NT2/D1 (cell line): ENCODE results near the gene AKAP6.

Experiments
- SUZ12 ChIP-seq: IDR thresholded peaks from 2 replicates; pipeline ENCODE4 v1.6.1; 2011; ENCODE audit not compliant: insufficient read length, insufficient read depth; ENCODE audit errors: extremely low read depth
- YY1 ChIP-seq: IDR thresholded peaks from 2 replicates; pipeline ENCODE4 v1.6.1; 2011; ENCODE audit not compliant: insufficient read length, insufficient read depth
- ZNF274 ChIP-seq: IDR thresholded peaks from 2 replicates; pipeline ENCODE4 v1.6.1; 2011; ENCODE audit warnings: mild to moderate bottlenecking, low read depth, low read length

DNA sequence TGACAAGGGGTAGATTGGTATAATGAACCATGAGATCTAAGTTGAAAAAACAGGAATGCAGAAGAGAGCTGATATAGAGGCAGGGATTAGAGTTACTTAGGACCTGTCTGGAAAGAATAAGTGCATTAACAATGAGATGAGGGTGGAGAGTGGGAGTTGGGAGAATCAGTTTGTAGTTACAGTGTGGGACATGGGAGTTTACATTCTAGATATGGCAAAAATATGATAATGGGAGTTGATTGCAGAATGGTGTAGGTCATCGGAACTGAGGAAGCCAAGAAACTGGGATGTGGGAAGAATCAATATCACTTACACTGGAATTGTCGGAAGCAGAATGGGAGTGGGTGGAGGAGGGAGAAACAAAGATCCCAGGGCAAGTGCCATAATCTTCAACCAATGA is 308.5 kb downstream of the AKAP6 start:
- TF ChIP-seq SUZ12: no peak
- no peak for TF ChIP-seq YY1
- TF ChIP-seq ZNF274: no peak
